Mesenchymal stem cell (in vitro differentiated cells and primary cell): ENCODE measurements around the gene DBP.

Experiments used
- DNase-seq: peaks from one replicate; pipeline ENCODE4 v3.0.0-alpha.2; 2013
- H2AFZ ChIP-seq: one replicate; pipeline ENCODE4 v1.6.1; 2013; ENCODE audit warnings: low read depth, mild to moderate bottlenecking, control low read depth, inconsistent platforms, low read length, moderate library complexity
- H2AK5ac ChIP-seq: 2 replicates; pipeline ENCODE4 v1.6.1; 2013; ENCODE audit warnings: low read length, moderate library complexity, mild to moderate bottlenecking, inconsistent platforms; ENCODE audit not compliant: severe bottlenecking
- H2BK120ac ChIP-seq: one replicate; pipeline ENCODE4 v1.6.1; 2013; ENCODE audit warnings: low read depth, mild to moderate bottlenecking, inconsistent platforms, low read length, moderate library complexity
- H2BK12ac ChIP-seq, 2 experiments: one replicate each; pipeline ENCODE4 v1.6.1; 2013; ENCODE audit warnings: inconsistent platforms in 2 of 2, low read length in 2 of 2, mild to moderate bottlenecking in 2 of 2, moderate library complexity in 2 of 2, control low read depth in 1 of 2
- H2BK15ac ChIP-seq: one replicate; pipeline ENCODE4 v1.6.1; 2013; ENCODE audit warnings: mild to moderate bottlenecking, low read depth, inconsistent platforms; ENCODE audit not compliant: poor library complexity, severe bottlenecking
- H2BK5ac ChIP-seq: 2 replicates; pipeline ENCODE4 v1.6.1; 2013; ENCODE audit warnings: low read depth, mild to moderate bottlenecking, low read length, control low read depth, inconsistent platforms; ENCODE audit not compliant: poor library complexity, severe bottlenecking
- H3K14ac ChIP-seq, 2 experiments: one replicate each; pipeline ENCODE4 v1.6.1; 2013; ENCODE audit warnings: inconsistent platforms in 2 of 2, low read length in 2 of 2, control low read depth in 1 of 2, mild to moderate bottlenecking in 1 of 2, moderate library complexity in 1 of 2
- H3K18ac ChIP-seq, 2 experiments: one replicate each; pipeline ENCODE4 v1.6.1; 2013; ENCODE audit warnings: inconsistent platforms in 2 of 2, low read length in 2 of 2, control low read depth in 1 of 2, low read depth in 1 of 2, mild to moderate bottlenecking in 1 of 2
- H3K23ac ChIP-seq, 2 experiments: one replicate each; pipeline ENCODE4 v1.6.1; 2013; ENCODE audit warnings: inconsistent platforms in 2 of 2, low read length in 2 of 2, mild to moderate bottlenecking in 2 of 2, moderate library complexity in 2 of 2, control low read depth in 1 of 2
- H3K27ac ChIP-seq: 2 replicates; pipeline ENCODE4 v1.5.1; 2013; ENCODE audit warnings: mild to moderate bottlenecking, moderate library complexity, low read length, control low read depth, inconsistent platforms; ENCODE audit not compliant: poor library complexity, severe bottlenecking
- H3K27me3 ChIP-seq, 2 experiments: 2 replicates each; pipeline versions ENCODE4 v1.6.1 to v1.7.0; 2013; ENCODE audit warnings: low read length in 2 of 2, mild to moderate bottlenecking in 2 of 2, moderate library complexity in 2 of 2, control low read depth in 1 of 2, inconsistent platforms in 1 of 2; ENCODE audit not compliant: control insufficient read depth in 1 of 2, insufficient read depth in 1 of 2
- H3K36me3 ChIP-seq, 2 experiments: 2 replicates each; pipeline versions ENCODE4 v1.6.1 to v1.7.0; 2013; ENCODE audit warnings: low read length in 2 of 2, control low read depth in 1 of 2, inconsistent platforms in 1 of 2, low read depth in 1 of 2, mild to moderate bottlenecking in 1 of 2; ENCODE audit not compliant: insufficient read depth in 2 of 2, control insufficient read depth in 1 of 2
- H3K4ac ChIP-seq, 2 experiments: one replicate each; pipeline ENCODE4 v1.6.1; 2013; ENCODE audit warnings: inconsistent platforms in 2 of 2, low read length in 2 of 2, mild to moderate bottlenecking in 2 of 2, moderate library complexity in 2 of 2, control low read depth in 1 of 2, low read depth in 1 of 2
- H3K4me1 ChIP-seq: 2 replicates; pipeline ENCODE4 v1.6.1; 2013; ENCODE audit warnings: low read depth, low read length, control low read depth; ENCODE audit not compliant: control insufficient read depth, insufficient read depth
- H3K4me2 ChIP-seq: 2 replicates; pipeline ENCODE4 v1.6.1; 2013; ENCODE audit warnings: low read length, mild to moderate bottlenecking, inconsistent platforms; ENCODE audit not compliant: poor library complexity, severe bottlenecking
- H3K4me3 ChIP-seq, 2 experiments: 2 replicates each; pipeline versions ENCODE4 v1.5.1 to v1.7.0; 2013; ENCODE audit warnings: low read length in 2 of 2, mild to moderate bottlenecking in 2 of 2, control low read depth in 1 of 2, low read depth in 1 of 2; ENCODE audit not compliant: insufficient read depth in 1 of 2
- H3K79me1 ChIP-seq: replicated peaks from 2 replicates; pipeline ENCODE4 v1.6.1; 2013; ENCODE audit warnings: mild to moderate bottlenecking, control low read depth, low read length, inconsistent platforms; ENCODE audit not compliant: poor library complexity, severe bottlenecking
- H3K9ac ChIP-seq: 2 replicates; pipeline ENCODE4 v1.7.0; 2013; ENCODE audit warnings: mild to moderate bottlenecking, low read length, moderate library complexity
- H3K9me3 ChIP-seq: 2 replicates; pipeline ENCODE4 v1.7.0; 2013; ENCODE audit warnings: mild to moderate bottlenecking, low read length; ENCODE audit not compliant: control insufficient read depth
- H4K8ac ChIP-seq: one replicate; pipeline ENCODE4 v1.6.1; 2013; ENCODE audit warnings: inconsistent platforms, mild to moderate bottlenecking, low read length, moderate library complexity
- H4K91ac ChIP-seq: one replicate; pipeline ENCODE4 v1.6.1; 2013; ENCODE audit warnings: mild to moderate bottlenecking, low read length, inconsistent platforms
- WGBS: methylation state at CpG from one replicate; pipeline ENCODE4 v1.1.7; 2013; ENCODE audit warnings: mixed read lengths; 5-methylcytosine and 5-hydroxymethylcytosine counted together

Gene DBP

GRCh38 chr19:48596237-48596636, 40.9 kb downstream of the DBP start:
- 98% methylated on average over 2 of the region's 4 CpGs for WGBS
- Histone ChIP-seq H2AFZ (no peak overlapping the region), H3K14ac (no peak overlapping the region), H4K8ac (no peak overlapping the region), H3K4me3 (no peak overlapping the region), H3K9ac (no peak overlapping the region), H3K4me2 (no peak overlapping the region), H3K18ac (no peak overlapping the region), H2BK15ac (no peak overlapping the region), H2BK12ac (no peak overlapping the region), H3K4me1 (peaks cover 6% of the 10 kb centered on the region), H3K23ac (no peak overlapping the region), H2BK120ac (no peak overlapping the region), H3K4ac (no peak overlapping the region), H2BK5ac (no peak overlapping the region), H3K9me3 (no peaks in the 10 kb centered on the region), H2AK5ac (no peak overlapping the region), H4K91ac (no peak overlapping the region), H3K27ac (no peak overlapping the region), H3K79me1 (no peaks in the 10 kb centered on the region), H3K36me3 (no peaks in the 10 kb centered on the region), H3K27me3 (peaks cover 6 to 17% of the 10 kb centered on the region in 2 experiments)
- DNase-seq: no peak

DNA sequence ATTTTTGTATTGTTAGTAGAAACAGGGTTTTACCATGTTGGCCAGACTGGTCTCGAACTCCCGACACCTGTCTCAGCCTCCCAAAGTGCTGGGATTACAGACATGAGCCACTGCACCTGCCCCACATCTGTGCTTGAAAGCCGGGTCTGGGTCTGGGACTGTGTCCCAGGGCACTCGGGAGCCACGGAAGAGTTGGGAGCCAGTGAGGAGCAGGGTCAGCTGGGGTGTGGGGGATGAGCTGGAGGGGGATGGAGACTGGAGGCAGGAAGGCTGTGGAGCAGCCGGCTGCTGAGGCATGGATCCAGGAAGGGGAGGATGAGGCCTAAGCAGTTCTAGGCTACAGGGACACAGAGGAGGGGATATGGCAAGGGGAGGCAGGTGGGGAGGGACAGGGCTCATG, 41.3 kb downstream of the DBP start:
- H3K9me3 ChIP-seq: no peaks in the 10 kb centered on the region
- no peak overlapping the region for H3K4me2 ChIP-seq
- no peak overlapping the region for H4K8ac ChIP-seq
- no peak overlapping the region for H4K91ac ChIP-seq
- H2BK12ac ChIP-seq: no peak overlapping the region
- H3K27ac ChIP-seq: no peak overlapping the region
- no peak overlapping the region for H2BK15ac ChIP-seq
- no peak overlapping the region for H3K4ac ChIP-seq
- no peak overlapping the region for H2AK5ac ChIP-seq
- H2BK120ac ChIP-seq: no peak overlapping the region
- H3K4me1 ChIP-seq: peaks cover 6% of the 10 kb centered on the region
- no peak overlapping the region for H3K14ac ChIP-seq
- H3K79me1 ChIP-seq: no peaks in the 10 kb centered on the region
- no peak overlapping the region for H3K18ac ChIP-seq
- no peak overlapping the region for H2AFZ ChIP-seq
- no peak overlapping the region for H3K23ac ChIP-seq
- H3K27me3 ChIP-seq: peaks cover 6 to 15% of the 10 kb centered on the region in 2 experiments
- no peak overlapping the region for H2BK5ac ChIP-seq
- no peak overlapping the region for H3K9ac ChIP-seq
- no peak overlapping the region for H3K4me3 ChIP-seq
- WGBS: 83% methylated on average over 6 of the region's 6 CpGs
- H3K36me3 ChIP-seq: no peaks in the 10 kb centered on the region
- no peak for DNase-seq

DNA sequence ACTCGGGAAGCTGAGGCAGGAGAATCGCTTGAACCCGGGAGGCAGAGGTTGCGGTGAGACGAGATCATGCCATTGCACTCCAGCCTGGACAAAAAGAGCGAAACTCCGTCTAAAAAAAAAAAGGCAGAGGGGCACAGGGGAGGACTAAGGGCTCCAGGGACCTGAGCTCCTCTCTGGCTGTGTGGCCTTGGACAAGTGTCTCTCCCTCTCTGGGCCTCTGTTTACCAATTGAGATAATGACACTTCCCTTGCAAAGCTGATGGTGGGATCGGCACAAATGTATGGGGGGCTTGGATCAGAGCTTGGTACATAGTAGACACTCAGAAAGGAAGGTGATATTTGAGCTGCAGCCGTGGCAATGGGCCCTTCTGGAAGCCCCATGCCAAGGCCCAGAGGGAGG, 42.0 kb downstream of the DBP start:
- 97% methylated on average over 9 of the region's 9 CpGs for WGBS
- H3K4me3 ChIP-seq: no peak overlapping the region
- no peak overlapping the region for H3K23ac ChIP-seq
- no peak overlapping the region for H3K4ac ChIP-seq
- no peak overlapping the region for H2BK15ac ChIP-seq
- no peaks in the 10 kb centered on the region for H3K9me3 ChIP-seq
- no peak overlapping the region for H3K9ac ChIP-seq
- H2BK12ac ChIP-seq: no peak overlapping the region
- no peak overlapping the region for H2BK5ac ChIP-seq
- no peak overlapping the region for H3K18ac ChIP-seq
- DNase-seq: no peak
- H3K14ac ChIP-seq: no peak overlapping the region
- H3K27me3 ChIP-seq: peaks cover 6 to 14% of the 10 kb centered on the region in 2 experiments
- no peaks in the 10 kb centered on the region for H3K36me3 ChIP-seq
- no peak overlapping the region for H3K4me2 ChIP-seq
- no peak overlapping the region for H3K27ac ChIP-seq
- no peak overlapping the region for H2AFZ ChIP-seq
- no peak overlapping the region for H2AK5ac ChIP-seq
- no peak overlapping the region for H4K8ac ChIP-seq
- H4K91ac ChIP-seq: no peak overlapping the region
- H3K79me1 ChIP-seq: no peaks in the 10 kb centered on the region
- H2BK120ac ChIP-seq: no peak overlapping the region
- peaks cover 6% of the 10 kb centered on the region for H3K4me1 ChIP-seq

DNA sequence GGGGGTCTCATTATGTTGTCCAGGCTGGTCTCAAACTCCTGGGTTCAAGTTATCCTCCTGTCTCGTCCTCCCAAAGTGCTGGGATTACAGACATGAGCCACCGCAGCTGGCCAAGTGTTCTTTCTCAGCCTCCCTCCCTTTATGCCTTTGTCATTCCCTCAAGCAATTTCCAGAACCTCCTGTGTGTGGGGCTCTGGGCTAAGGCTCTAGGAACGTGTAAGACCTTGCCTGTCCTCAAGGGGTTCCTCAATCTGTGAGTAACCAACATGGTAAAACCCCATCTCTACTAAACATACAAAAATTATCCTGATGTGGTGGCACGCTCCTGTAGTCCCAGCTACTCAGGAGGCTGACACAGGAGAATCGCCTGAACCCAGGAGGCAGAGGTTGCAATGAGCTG, 46.2 kb downstream of the DBP start:
- no peak overlapping the region for H3K4me3 ChIP-seq
- 80% methylated on average over 5 of the region's 5 CpGs for WGBS

More for the DNA sequence above, 46.2 kb downstream of the DBP start:
- H3K4me1 ChIP-seq: peaks cover 6% of the 10 kb centered on the region
- H4K91ac ChIP-seq: no peak overlapping the region
- no peaks in the 10 kb centered on the region for H3K9me3 ChIP-seq
- H3K36me3 ChIP-seq: no peaks in the 10 kb centered on the region
- no peak overlapping the region for H2AK5ac ChIP-seq
- no peak overlapping the region for H3K23ac ChIP-seq
- no peak overlapping the region for H2AFZ ChIP-seq
- H3K9ac ChIP-seq: no peak overlapping the region
- no peak overlapping the region for H2BK12ac ChIP-seq
- no peak overlapping the region for H4K8ac ChIP-seq
- H2BK15ac ChIP-seq: no peak overlapping the region
- H3K27me3 ChIP-seq: peaks cover 0 to 11% of the 10 kb centered on the region in 2 experiments
- DNase-seq: peak; percentile 40
- no peak overlapping the region for H3K27ac ChIP-seq
- no peaks in the 10 kb centered on the region for H3K79me1 ChIP-seq
- H3K4ac ChIP-seq: no peak overlapping the region
- no peak overlapping the region for H2BK5ac ChIP-seq
- no peak overlapping the region for H3K14ac ChIP-seq
- H3K18ac ChIP-seq: no peak overlapping the region
- no peak overlapping the region for H2BK120ac ChIP-seq
- no peak overlapping the region for H3K4me2 ChIP-seq
